Measurements from ENCODE around the gene SV2C. TPM values are rescaled to one million over a fixed set of nuclear protein-coding genes. Genes with fewer than 3 reads are reported as not detected.
"Not testable (repeated sequence)": the region's sequence is repeated elsewhere in the genome, so short reads cannot be mapped to it uniquely, and the experiment has no call there.

The SV2C gene
- total and polyA plus RNA-seq, 4 donors = under 0.01 to 0.04 (median 0.03) TPM; not detected in 1

DNA sequence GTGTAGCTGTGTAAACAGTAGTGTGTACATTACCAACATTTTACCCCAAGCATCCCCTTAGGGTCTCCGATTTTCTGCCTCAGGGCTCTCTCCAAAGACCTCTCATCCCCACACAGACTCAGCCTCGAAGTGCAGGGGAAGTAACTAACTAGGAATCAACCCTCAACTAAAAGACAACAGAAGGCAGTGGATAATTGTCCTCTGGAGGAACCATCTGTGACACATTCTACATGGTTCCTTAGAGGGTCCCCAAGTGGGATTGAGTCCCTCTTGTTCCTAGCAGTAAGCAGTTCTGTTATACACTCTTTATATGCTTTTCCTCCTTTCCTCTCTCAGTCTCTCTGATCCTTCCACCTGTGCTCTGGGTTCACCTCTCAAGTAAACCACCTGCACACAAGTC is 157.2 kb downstream of the SV2C start (continued):
- TF ChIP-seq, protein P1, sequence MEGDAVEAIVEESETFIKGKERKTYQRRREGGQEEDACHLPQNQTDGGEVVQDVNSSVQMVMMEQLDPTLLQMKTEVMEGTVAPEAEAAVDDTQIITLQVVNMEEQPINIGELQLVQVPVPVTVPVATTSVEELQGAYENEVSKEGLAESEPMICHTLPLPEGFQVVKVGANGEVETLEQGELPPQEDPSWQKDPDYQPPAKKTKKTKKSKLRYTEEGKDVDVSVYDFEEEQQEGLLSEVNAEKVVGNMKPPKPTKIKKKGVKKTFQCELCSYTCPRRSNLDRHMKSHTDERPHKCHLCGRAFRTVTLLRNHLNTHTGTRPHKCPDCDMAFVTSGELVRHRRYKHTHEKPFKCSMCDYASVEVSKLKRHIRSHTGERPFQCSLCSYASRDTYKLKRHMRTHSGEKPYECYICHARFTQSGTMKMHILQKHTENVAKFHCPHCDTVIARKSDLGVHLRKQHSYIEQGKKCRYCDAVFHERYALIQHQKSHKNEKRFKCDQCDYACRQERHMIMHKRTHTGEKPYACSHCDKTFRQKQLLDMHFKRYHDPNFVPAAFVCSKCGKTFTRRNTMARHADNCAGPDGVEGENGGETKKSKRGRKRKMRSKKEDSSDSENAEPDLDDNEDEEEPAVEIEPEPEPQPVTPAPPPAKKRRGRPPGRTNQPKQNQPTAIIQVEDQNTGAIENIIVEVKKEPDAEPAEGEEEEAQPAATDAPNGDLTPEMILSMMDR (IDR thresholded peaks at IDR 0.05; ENCODE audit: low read depth, low read length, missing input control) = no peak
- TF ChIP-seq, protein P2, sequence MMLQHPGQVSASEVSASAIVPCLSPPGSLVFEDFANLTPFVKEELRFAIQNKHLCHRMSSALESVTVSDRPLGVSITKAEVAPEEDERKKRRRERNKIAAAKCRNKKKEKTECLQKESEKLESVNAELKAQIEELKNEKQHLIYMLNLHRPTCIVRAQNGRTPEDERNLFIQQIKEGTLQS (IDR thresholded peaks at IDR 0.05) = no peak

DNA sequence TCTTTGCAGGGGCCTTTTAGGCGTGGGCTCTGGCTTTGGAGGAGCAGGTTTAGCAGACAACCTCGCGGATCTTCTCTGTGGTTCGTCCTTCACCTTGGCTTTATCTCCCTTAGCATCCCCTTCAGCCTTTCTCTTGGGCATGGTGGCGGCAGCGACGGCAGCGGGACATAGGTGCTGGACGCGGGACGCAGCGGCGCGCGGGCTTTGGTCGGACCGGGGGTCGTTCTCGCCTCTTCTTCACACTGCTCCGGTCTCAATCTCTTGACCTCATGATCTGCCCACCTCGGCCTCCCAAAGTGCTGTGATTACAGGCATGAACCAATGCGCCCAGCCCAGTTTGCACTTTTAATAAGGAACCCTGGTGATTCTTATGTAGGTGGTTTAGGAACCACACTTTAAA is 159.0 kb downstream of the SV2C start:
- not testable (repeated sequence) for H3K27ac ChIP-seq (ENCODE audit: low read depth in 1 of 2, low read length in 2 of 2); H3K27me3 ChIP-seq (ENCODE audit: control insufficient read depth in 4 of 4, insufficient read depth in 4 of 4, low read length in 3 of 4); H3K4me1 ChIP-seq (ENCODE audit: control insufficient read depth in 4 of 4, insufficient read depth in 4 of 4, low read length in 3 of 4); H3K4me3 ChIP-seq (ENCODE audit: low read depth in 1 of 3, low read length in 3 of 3); H3K36me3 ChIP-seq (ENCODE audit: control insufficient read depth in 4 of 4, insufficient read depth in 3 of 4, low read depth in 1 of 4, low read length in 3 of 4); DNase-seq (ENCODE audit: low spot score); H3K9ac ChIP-seq (ENCODE audit: low read depth in 1 of 2, low read length in 2 of 2); H3K9me3 ChIP-seq (ENCODE audit: control insufficient read depth in 4 of 4, low read length in 3 of 4)
- 92% methylated on average over 22 of the region's 22 CpGs for WGBS

DNA sequence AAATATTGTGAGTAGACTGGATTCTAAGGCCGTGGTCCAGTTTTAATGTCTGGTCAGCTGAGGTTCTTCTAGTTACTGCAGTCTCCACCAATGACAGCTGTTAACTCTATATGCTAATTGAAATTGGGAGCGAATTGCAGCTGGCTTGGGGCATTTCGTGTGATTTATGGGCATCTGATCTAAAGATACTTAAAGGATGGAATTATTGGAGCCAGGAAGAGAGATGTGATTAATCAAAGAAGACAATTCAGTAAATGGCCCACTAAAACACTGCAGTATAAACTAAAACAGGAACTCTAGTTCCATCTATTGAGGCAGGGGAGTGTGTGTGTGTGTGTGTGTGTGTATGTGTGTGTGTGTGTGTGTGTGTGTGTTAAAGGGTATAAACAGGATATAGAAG is 162.4 kb downstream of the SV2C start:
- whole genome bisulfite sequencing = 86% methylated on average over 3 of the region's 3 CpGs
- TF ChIP-seq TAF1 (conservative IDR thresholded peaks at IDR 0.05) (no peak), JUND (IDR thresholded peaks at IDR 0.05) (no peak), RXRA (IDR thresholded peaks at IDR 0.05) (no peak), FOXA1 (IDR thresholded peaks at IDR 0.05) (no peak), GABPA (IDR thresholded peaks at IDR 0.05 in 1 of 2, conservative IDR thresholded peaks at IDR 0.05 in 1 of 2) (no peak), EGR1 (IDR thresholded peaks at IDR 0.05; ENCODE audit: low read depth in 2 of 2) (no peak), SP1 (IDR thresholded peaks at IDR 0.05) (no peak)
- TF ChIP-seq, protein P3, sequence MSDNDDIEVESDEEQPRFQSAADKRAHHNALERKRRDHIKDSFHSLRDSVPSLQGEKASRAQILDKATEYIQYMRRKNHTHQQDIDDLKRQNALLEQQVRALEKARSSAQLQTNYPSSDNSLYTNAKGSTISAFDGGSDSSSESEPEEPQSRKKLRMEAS (IDR thresholded peaks at IDR 0.05) = no peak
- TF ChIP-seq, protein P1 (IDR thresholded peaks at IDR 0.05; ENCODE audit: low read depth, low read length, missing input control) = no peak
- TF ChIP-seq, protein P2 (IDR thresholded peaks at IDR 0.05) = no peak
- Histone ChIP-seq H3K27me3 (ENCODE audit: control insufficient read depth in 4 of 4, insufficient read depth in 4 of 4, low read length in 3 of 4) (no peaks in the 10 kb centered on the region), H3K4me3 (ENCODE audit: low read depth in 1 of 3, low read length in 3 of 3) (no peak overlapping the region), H3K9ac (ENCODE audit: low read depth in 1 of 2, low read length in 2 of 2) (no peak overlapping the region), H3K27ac (ENCODE audit: low read depth in 1 of 2, low read length in 2 of 2) (no peak overlapping the region), H3K36me3 (ENCODE audit: control insufficient read depth in 4 of 4, insufficient read depth in 3 of 4, low read depth in 1 of 4, low read length in 3 of 4) (no peaks in the 10 kb centered on the region), H3K4me1 (ENCODE audit: control insufficient read depth in 4 of 4, insufficient read depth in 4 of 4, low read length in 3 of 4) (no peaks in the 10 kb centered on the region), H3K9me3 (ENCODE audit: control insufficient read depth in 4 of 4, low read length in 3 of 4) (no peaks in the 10 kb centered on the region)
- no peak for DNase-seq (ENCODE audit: low spot score)

DNA sequence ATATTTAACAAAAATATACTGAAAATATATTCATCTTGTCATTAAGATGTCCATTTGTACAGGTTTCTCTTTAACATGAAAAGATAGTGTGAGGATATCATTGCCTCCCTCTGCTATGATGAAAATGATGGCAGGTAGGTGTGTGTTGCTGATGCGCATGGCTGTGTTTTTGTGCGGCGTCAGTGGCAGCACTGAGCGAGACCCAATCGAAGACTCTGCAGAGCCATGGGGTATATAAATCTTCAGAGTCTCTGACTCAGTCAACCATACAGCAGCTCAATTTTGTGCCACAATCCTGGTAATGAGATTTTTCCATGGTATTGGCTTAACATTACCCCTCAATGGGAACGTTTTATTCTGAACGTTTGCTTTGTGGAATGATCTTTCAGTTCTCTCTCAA is 166.4 kb downstream of the SV2C start:
- Histone ChIP-seq H3K9ac (ENCODE audit: low read depth in 1 of 2, low read length in 2 of 2) (no peak overlapping the region), H3K36me3 (ENCODE audit: control insufficient read depth in 4 of 4, insufficient read depth in 3 of 4, low read depth in 1 of 4, low read length in 3 of 4) (no peaks in the 10 kb centered on the region), H3K27me3 (ENCODE audit: control insufficient read depth in 4 of 4, insufficient read depth in 4 of 4, low read length in 3 of 4) (no peaks in the 10 kb centered on the region), H3K4me3 (ENCODE audit: low read depth in 1 of 3, low read length in 3 of 3) (no peak overlapping the region), H3K4me1 (ENCODE audit: control insufficient read depth in 4 of 4, insufficient read depth in 4 of 4, low read length in 3 of 4) (no peaks in the 10 kb centered on the region), H3K27ac (ENCODE audit: low read depth in 1 of 2, low read length in 2 of 2) (no peak overlapping the region), H3K9me3 (ENCODE audit: control insufficient read depth in 4 of 4, low read length in 3 of 4) (no peaks in the 10 kb centered on the region)
- 86% methylated on average over 7 of the region's 7 CpGs for WGBS
- DNase-seq (ENCODE audit: low spot score) = no peak
- TF ChIP-seq RAD21 (IDR thresholded peaks at IDR 0.05) = no peak
- TF ChIP-seq, protein P2 (IDR thresholded peaks at IDR 0.05) = no peak
- TF ChIP-seq GABPA (IDR thresholded peaks at IDR 0.05 in 1 of 2, conservative IDR thresholded peaks at IDR 0.05 in 1 of 2) = no peak
- TF ChIP-seq, protein P4, sequence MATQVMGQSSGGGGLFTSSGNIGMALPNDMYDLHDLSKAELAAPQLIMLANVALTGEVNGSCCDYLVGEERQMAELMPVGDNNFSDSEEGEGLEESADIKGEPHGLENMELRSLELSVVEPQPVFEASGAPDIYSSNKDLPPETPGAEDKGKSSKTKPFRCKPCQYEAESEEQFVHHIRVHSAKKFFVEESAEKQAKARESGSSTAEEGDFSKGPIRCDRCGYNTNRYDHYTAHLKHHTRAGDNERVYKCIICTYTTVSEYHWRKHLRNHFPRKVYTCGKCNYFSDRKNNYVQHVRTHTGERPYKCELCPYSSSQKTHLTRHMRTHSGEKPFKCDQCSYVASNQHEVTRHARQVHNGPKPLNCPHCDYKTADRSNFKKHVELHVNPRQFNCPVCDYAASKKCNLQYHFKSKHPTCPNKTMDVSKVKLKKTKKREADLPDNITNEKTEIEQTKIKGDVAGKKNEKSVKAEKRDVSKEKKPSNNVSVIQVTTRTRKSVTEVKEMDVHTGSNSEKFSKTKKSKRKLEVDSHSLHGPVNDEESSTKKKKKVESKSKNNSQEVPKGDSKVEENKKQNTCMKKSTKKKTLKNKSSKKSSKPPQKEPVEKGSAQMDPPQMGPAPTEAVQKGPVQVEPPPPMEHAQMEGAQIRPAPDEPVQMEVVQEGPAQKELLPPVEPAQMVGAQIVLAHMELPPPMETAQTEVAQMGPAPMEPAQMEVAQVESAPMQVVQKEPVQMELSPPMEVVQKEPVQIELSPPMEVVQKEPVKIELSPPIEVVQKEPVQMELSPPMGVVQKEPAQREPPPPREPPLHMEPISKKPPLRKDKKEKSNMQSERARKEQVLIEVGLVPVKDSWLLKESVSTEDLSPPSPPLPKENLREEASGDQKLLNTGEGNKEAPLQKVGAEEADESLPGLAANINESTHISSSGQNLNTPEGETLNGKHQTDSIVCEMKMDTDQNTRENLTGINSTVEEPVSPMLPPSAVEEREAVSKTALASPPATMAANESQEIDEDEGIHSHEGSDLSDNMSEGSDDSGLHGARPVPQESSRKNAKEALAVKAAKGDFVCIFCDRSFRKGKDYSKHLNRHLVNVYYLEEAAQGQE (IDR thresholded peaks at IDR 0.05) = no peak
- no peak for TF ChIP-seq TAF1 (conservative IDR thresholded peaks at IDR 0.05)
- TF ChIP-seq HNF4A (conservative IDR thresholded peaks at IDR 0.05) = no peak
- TF ChIP-seq, protein P3 (IDR thresholded peaks at IDR 0.05) = no peak
- no peak for TF ChIP-seq SP1 (IDR thresholded peaks at IDR 0.05)

Data from liver (tissue), 9 donors.